Keratinocyte (primary cell): ENCODE measurements around the gene CYP4F11. TPM values are rescaled to one million over a fixed set of nuclear protein-coding genes. Genes with fewer than 3 reads are reported as not detected.

ENCODE experiments used
- DNase-seq: peaks from one replicate; pipeline ENCODE4 v3.0.0-alpha.2; 2011; ENCODE audit warnings: low read depth, missing footprints, low spot score
- FAIRE-seq: peaks from 2 replicates; lab custom pipeline; 2011; peaks lifted over from hg19 to GRCh38; lab: Jason Lieb, UNC
- H2AFZ ChIP-seq: 2 replicates; pipeline ENCODE4 v1.6.0; 2012; ENCODE audit warnings: low read length, control low read depth, inconsistent platforms; ENCODE audit not compliant: control insufficient read depth
- H3K27ac ChIP-seq: 2 replicates; pipeline ENCODE4 v1.5.1; 2011; ENCODE audit warnings: low read length; ENCODE audit not compliant: control insufficient read depth, insufficient read depth
- H3K27me3 ChIP-seq: 3 replicates; pipeline ENCODE4 v1.6.0; 2011; ENCODE audit warnings: low read length; ENCODE audit not compliant: control insufficient read depth, insufficient read depth; ENCODE audit errors: extremely low read depth
- H3K36me3 ChIP-seq, 2 experiments: 2 replicates in 1 of 2; 3 replicates in 1 of 2; pipeline ENCODE4 v1.5.1; 2011; ENCODE audit warnings: low read length in 2 of 2, mild to moderate bottlenecking in 1 of 2; ENCODE audit not compliant: control insufficient read depth in 2 of 2, insufficient read depth in 2 of 2; ENCODE audit errors: extremely low read depth in 1 of 2
- H3K4me1 ChIP-seq: 3 replicates; pipeline ENCODE4 v1.5.1; 2011; ENCODE audit warnings: low read length; ENCODE audit not compliant: control insufficient read depth, insufficient read depth; ENCODE audit errors: extremely low read depth
- H3K4me2 ChIP-seq: 3 replicates; pipeline ENCODE4 v1.6.0; 2011; ENCODE audit warnings: low read depth, low read length; ENCODE audit not compliant: control insufficient read depth, insufficient read depth; ENCODE audit errors: extremely low read depth
- H3K4me3 ChIP-seq, 3 experiments: fragments of 200-600 bp in 1 of 3; sonication (generic) in 1 of 3; 2 replicates in 2 of 3; 3 replicates in 1 of 3; pipeline ENCODE4 v1.5.1; 2011 to 2016; ENCODE audit warnings: low read length in 3 of 3, mild to moderate bottlenecking in 3 of 3, control low read depth in 2 of 3, inconsistent platforms in 1 of 3, low read depth in 1 of 3, mixed read lengths in 1 of 3, mixed run types in 1 of 3, moderate library complexity in 1 of 3; ENCODE audit not compliant: control insufficient read depth in 2 of 3, insufficient read depth in 2 of 3; ENCODE audit errors: extremely low read depth in 1 of 3
- H3K79me2 ChIP-seq: 2 replicates; pipeline ENCODE4 v1.6.0; 2012; ENCODE audit warnings: low read length; ENCODE audit not compliant: control insufficient read depth, insufficient read depth
- H3K9ac ChIP-seq: 3 replicates; pipeline ENCODE4 v1.6.0; 2011; ENCODE audit warnings: low read length; ENCODE audit not compliant: control insufficient read depth, insufficient read depth; ENCODE audit errors: extremely low read depth
- H3K9me1 ChIP-seq: 3 replicates; pipeline ENCODE4 v1.6.0; 2011; ENCODE audit warnings: low read length; ENCODE audit not compliant: control insufficient read depth, insufficient read depth; ENCODE audit errors: extremely low read depth
- H3K9me3 ChIP-seq: 2 replicates; pipeline ENCODE4 v1.5.1; 2012; ENCODE audit warnings: low read depth, low read length; ENCODE audit not compliant: control insufficient read depth
- H4K20me1 ChIP-seq: 3 replicates; pipeline ENCODE4 v1.6.0; 2011; ENCODE audit warnings: low read length; ENCODE audit not compliant: control insufficient read depth, insufficient read depth; ENCODE audit errors: extremely low read depth
- EZH2 ChIP-seq: IDR thresholded peaks from one replicate; pipeline ENCODE4 v1.6.1; 2012; ENCODE audit warnings: inconsistent platforms, mild to moderate bottlenecking, low read length, moderate library complexity
- dilution Hi-C: fragments of 300-500 bp; cut with MboI; formaldehyde crosslinking; loops from one replicate; pipeline ENCODE4 v1.7.0; 2020; ENCODE audit warnings: low sequenced_read_pairs; ENCODE audit not compliant: extremely low pct_ligation_motif_present
- polyA plus RNA-seq, 5 experiments: library from polyadenylated mRNA; depleted of rRNA in 3 of 5; stranded (reverse) in 3 of 5; stranded (forward) in 1 of 5; unstranded in 1 of 5; fragments of >200 nt; gene quantifications; 1 replicate in 1 of 5; 2 replicates in 3 of 5; 3 replicates in 1 of 5; pipeline versions ENCODE4 v1.2.1 to v1.2.3, GENCODE V29; 2011 to 2012; ENCODE audit warnings: missing spikeins in 2 of 5, low read depth in 1 of 5, low replicate concordance in 1 of 5
- TF ChIP-seq, protein P1 (sequence below), 3 experiments: IDR thresholded peaks in 1 of 3; conservative IDR thresholded peaks in 1 of 3; optimal IDR thresholded peaks in 1 of 3; 2 replicates in 2 of 3; 3 replicates in 1 of 3; pipeline versions ENCODE3 to v1.5.1; 2011; ENCODE audit warnings: low read length in 3 of 3, mild to moderate bottlenecking in 3 of 3, moderate library complexity in 2 of 3, control low read depth in 1 of 3, inconsistent platforms in 1 of 3; ENCODE audit not compliant: insufficient read depth in 2 of 3; ENCODE audit errors: extremely low read depth in 1 of 3

Gene CYP4F11
- polyA plus RNA-seq, 1 donor (not counting 4 experiments of a cell fraction or from before 2014, with no cell fraction given) = 3.6 TPM

DNA sequence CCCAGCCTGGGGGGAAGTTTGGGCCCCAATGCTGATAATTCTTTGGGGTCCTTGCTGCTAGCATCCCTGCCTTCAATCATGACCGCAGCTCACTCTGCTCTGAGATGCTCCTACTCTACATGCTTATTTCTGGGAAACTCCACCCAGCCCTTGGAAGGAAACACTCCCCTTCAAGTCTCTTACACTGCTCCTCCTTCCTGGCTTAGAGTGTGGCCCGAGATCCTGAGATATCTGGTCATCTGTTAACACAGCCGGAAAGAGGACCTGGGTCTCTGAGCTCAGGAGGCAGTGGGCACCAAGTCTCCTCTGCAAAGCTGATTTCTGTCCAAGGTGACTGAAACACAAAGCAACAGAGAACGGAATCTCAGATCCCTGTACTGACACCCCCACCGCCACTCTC lies 69.5 kb downstream of the CYP4F11 start:
- DNase-seq (no peak), FAIRE-seq (no peak)
- no peaks in the 10 kb centered on the region for H3K79me2 ChIP-seq
- no peak overlapping the region for H2AFZ ChIP-seq
- no peak overlapping the region for H3K27ac ChIP-seq
- H3K9me3 ChIP-seq = no peaks in the 10 kb centered on the region
- no peaks in the 10 kb centered on the region for H3K27me3 ChIP-seq
- no peaks in the 10 kb centered on the region for H4K20me1 ChIP-seq
- TF ChIP-seq, protein P1, sequence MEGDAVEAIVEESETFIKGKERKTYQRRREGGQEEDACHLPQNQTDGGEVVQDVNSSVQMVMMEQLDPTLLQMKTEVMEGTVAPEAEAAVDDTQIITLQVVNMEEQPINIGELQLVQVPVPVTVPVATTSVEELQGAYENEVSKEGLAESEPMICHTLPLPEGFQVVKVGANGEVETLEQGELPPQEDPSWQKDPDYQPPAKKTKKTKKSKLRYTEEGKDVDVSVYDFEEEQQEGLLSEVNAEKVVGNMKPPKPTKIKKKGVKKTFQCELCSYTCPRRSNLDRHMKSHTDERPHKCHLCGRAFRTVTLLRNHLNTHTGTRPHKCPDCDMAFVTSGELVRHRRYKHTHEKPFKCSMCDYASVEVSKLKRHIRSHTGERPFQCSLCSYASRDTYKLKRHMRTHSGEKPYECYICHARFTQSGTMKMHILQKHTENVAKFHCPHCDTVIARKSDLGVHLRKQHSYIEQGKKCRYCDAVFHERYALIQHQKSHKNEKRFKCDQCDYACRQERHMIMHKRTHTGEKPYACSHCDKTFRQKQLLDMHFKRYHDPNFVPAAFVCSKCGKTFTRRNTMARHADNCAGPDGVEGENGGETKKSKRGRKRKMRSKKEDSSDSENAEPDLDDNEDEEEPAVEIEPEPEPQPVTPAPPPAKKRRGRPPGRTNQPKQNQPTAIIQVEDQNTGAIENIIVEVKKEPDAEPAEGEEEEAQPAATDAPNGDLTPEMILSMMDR (optimal IDR thresholded peaks at IDR 0.05 in 1 of 3, IDR thresholded peaks at IDR 0.05 in 1 of 3, conservative IDR thresholded peaks at IDR 0.05 in 1 of 3; ENCODE audit: extremely low read depth in 1 of 3, insufficient read depth in 2 of 3, low read length in 3 of 3) = no peak
- no peak for TF ChIP-seq EZH2
- dilution Hi-C loops = no loop called here
- H3K36me3 ChIP-seq = no peaks in the 10 kb centered on the region
- no peaks in the 10 kb centered on the region for H3K9me1 ChIP-seq
- no peak overlapping the region for H3K9ac ChIP-seq
- H3K4me2 ChIP-seq = no peak overlapping the region
- H3K4me3 ChIP-seq = no peak overlapping the region
- H3K4me1 ChIP-seq = peaks cover 4% of the 10 kb centered on the region

DNA sequence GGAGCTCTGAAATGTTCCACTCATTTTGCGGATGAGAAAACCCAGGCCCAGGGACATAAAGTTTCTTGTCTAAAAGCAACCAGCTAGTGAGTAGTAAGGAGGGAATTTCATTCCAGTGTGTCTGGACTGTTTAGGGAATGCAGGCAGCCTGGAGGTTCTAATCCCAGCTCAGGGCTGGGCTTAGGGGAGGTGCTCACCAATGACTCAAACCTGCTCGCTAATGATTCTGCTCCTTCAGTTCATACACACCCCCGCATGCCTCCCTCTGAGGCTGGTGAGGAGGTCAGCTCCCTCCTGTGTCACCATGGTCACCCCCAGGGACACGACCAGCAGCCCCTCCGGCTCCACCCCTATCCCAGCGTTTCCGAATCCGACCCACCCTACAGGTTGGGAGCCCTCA lies 71.1 kb downstream of the CYP4F11 start:
- Histone ChIP-seq H3K36me3 (no peaks in the 10 kb centered on the region), H3K79me2 (no peaks in the 10 kb centered on the region), H3K27me3 (no peaks in the 10 kb centered on the region), H3K4me2 (no peak overlapping the region), H3K9me3 (no peaks in the 10 kb centered on the region), H4K20me1 (no peaks in the 10 kb centered on the region), H3K9ac (no peak overlapping the region), H3K4me1 (no peaks in the 10 kb centered on the region), H3K27ac (no peak overlapping the region), H3K4me3 (no peak overlapping the region), H2AFZ (no peak overlapping the region), H3K9me1 (no peaks in the 10 kb centered on the region)
- dilution Hi-C loops = no loop called here
- no peak for TF ChIP-seq EZH2
- TF ChIP-seq, protein P1 (optimal IDR thresholded peaks at IDR 0.05 in 1 of 3, IDR thresholded peaks at IDR 0.05 in 1 of 3, conservative IDR thresholded peaks at IDR 0.05 in 1 of 3; ENCODE audit: extremely low read depth in 1 of 3, insufficient read depth in 2 of 3, low read length in 3 of 3) = no peak
- DNase-seq (no peak), FAIRE-seq (no peak)
